Measurements from ENCODE around the gene ZNF732.
"Not testable (repeated sequence)": the region's sequence is repeated elsewhere in the genome, so short reads cannot be mapped to it uniquely, and the experiment has no call there.

DNA sequence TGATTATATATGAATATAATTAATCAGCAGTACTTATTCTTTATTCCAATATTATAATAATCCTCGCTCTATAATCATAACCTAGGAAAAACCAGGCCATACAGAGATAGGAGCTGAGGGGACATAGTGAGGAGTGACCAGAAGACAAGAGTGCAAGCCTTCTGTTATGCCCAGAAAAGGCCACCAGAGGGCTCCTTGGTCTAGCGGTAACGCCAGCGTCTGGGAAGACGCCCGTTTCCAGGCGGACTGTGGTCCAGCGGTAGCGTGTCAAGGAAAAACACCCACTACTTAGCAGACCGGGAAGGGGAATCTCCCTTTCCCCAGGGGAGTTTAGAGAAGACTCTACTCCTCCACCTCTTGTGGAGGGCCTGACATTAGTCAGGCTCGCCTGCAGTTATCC lies 46.0 kb downstream of the ZNF732 start:
- TF ChIP-seq, protein P1, sequence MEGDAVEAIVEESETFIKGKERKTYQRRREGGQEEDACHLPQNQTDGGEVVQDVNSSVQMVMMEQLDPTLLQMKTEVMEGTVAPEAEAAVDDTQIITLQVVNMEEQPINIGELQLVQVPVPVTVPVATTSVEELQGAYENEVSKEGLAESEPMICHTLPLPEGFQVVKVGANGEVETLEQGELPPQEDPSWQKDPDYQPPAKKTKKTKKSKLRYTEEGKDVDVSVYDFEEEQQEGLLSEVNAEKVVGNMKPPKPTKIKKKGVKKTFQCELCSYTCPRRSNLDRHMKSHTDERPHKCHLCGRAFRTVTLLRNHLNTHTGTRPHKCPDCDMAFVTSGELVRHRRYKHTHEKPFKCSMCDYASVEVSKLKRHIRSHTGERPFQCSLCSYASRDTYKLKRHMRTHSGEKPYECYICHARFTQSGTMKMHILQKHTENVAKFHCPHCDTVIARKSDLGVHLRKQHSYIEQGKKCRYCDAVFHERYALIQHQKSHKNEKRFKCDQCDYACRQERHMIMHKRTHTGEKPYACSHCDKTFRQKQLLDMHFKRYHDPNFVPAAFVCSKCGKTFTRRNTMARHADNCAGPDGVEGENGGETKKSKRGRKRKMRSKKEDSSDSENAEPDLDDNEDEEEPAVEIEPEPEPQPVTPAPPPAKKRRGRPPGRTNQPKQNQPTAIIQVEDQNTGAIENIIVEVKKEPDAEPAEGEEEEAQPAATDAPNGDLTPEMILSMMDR (IDR thresholded peaks at IDR 0.05), result not testable (repeated sequence)
- TF ChIP-seq POLR2A (IDR thresholded peaks at IDR 0.05), result not testable (repeated sequence)
